ENCODE measurements around the gene PRND. TPM values are rescaled to one million over a fixed set of nuclear protein-coding genes. Genes with fewer than 3 reads are reported as not detected.

Gene PRND
- total and polyA plus RNA-seq, 10 of the 15 experiments (the other 5 are each of a cell fraction or from before 2014, with no cell fraction given), result not detected

GRCh38 chr20:4714818-4715217 lies 6.9 kb upstream of the PRND start (continued):
- no peak for TF ChIP-seq ATF2 (IDR thresholded peaks at IDR 0.05; ENCODE audit: low read length)
- no peak for TF ChIP-seq EED (IDR thresholded peaks at IDR 0.05; ENCODE audit: low read depth)
- no peak for TF ChIP-seq POLR2A (IDR thresholded peaks at IDR 0.05; ENCODE audit: low read depth, low read length)

GRCh38 chr20:4717816-4718570 lies 3.7 kb upstream of the PRND start:
- no peak for ATAC-seq
- FAIRE-seq, result no peak
- Histone ChIP-seq H3K79me2 (ENCODE audit: control insufficient read depth, insufficient read depth, low read length) (no peaks in the 10 kb centered on the region), H4K20me1 (ENCODE audit: control insufficient read depth, insufficient read depth) (no peaks in the 10 kb centered on the region), H2AFZ (ENCODE audit: control insufficient read depth, low read depth, low read length) (no peak overlapping the region), H3K4me3 (no peak overlapping the region), H3K4me1 (ENCODE audit: control insufficient read depth, insufficient read depth, low read length) (peaks cover 17% of the 10 kb centered on the region), H3K27me3 (replicated peaks in 1 of 2; ENCODE audit: control insufficient read depth in 2 of 2, insufficient read depth in 2 of 2, low read length in 1 of 2) (no peaks in the 10 kb centered on the region), H3K36me3 (ENCODE audit: control insufficient read depth in 2 of 2, insufficient read depth in 2 of 2, low read length in 1 of 2) (no peaks in the 10 kb centered on the region), H3K9me3 (replicated peaks; ENCODE audit: control insufficient read depth, insufficient read depth, low read length) (peaks cover 2% of the 10 kb centered on the region; the same call in 2 of the 3 replicates), H3K9ac (ENCODE audit: control insufficient read depth, insufficient read depth, low read length) (no peak overlapping the region), H3K27ac (ENCODE audit: control insufficient read depth, insufficient read depth) (no peak overlapping the region), H3K4me2 (ENCODE audit: control insufficient read depth, insufficient read depth) (no peak overlapping the region)
- TF ChIP-seq BMI1 (IDR thresholded peaks at IDR 0.05; ENCODE audit: borderline replicate concordance), result no peak
- RAD21 ChIA-PET (ENCODE audit: unreplicated experiment), result no interaction called here
- in situ Hi-C loops (cut with MboI) (no loop called here), intact Hi-C loops (cut with micrococcal nuclease; ENCODE audit: unreplicated experiment) (no loop called here)
- POLR2A ChIA-PET, result no interaction called here
- no peak for DNase-seq (ENCODE audit: low read depth, low spot score)
- SMC1A ChIA-PET (ENCODE audit: uncharacterized antibody, unreplicated experiment), result interaction anchor here (1.8 kb wide), 1 partner anchor 106 kb away, joined by 4 read pairs; no protein-coding TSS in a partner anchor
- 90% methylated on average over 12 of the region's 12 CpGs for WGBS (ENCODE audit: insufficient coverage, insufficient replicate concordance, low lambda C conversion rate, missing lambda C conversion rate)
- BruUV-seq (replicated peaks), result no TSS peak
- CTCF ChIA-PET, result interaction anchor here (9.7 kb wide), 1 partner anchor 110 kb away, joined by 199 read pairs; no protein-coding TSS in a partner anchor
